HG02763 (cell line): Measurements from ENCODE around the gene LPXN.

ENCODE experiments used
- ATAC-seq: cut with Tn5 transposase; IDR thresholded peaks from one replicate; pipeline ENCODE4 v1.9.1; 2021; ENCODE audit warnings: mild to moderate bottlenecking, moderate library complexity; ENCODE audit not compliant: unreplicated experiment

LPXN gene

GRCh38 chr11:58525037-58525614 lies 50.5 kb downstream of the LPXN start:
- peak; percentile 83 for ATAC-seq

- ATAC-seq = peak; percentile 31
Observed at GRCh38 chr11:58524232-58525036, 51.2 kb downstream of the LPXN start.

GRCh38 chr11:58513747-58514367 lies 61.8 kb downstream of the LPXN start:
- ATAC-seq = no peak

- no peak for ATAC-seq
Observed at GRCh38 chr11:58511636-58512035, 64.0 kb downstream of the LPXN start.

GRCh38 chr11:58509748-58510147 lies 65.9 kb downstream of the LPXN start:
- no peak for ATAC-seq

GRCh38 chr11:58508814-58509213 lies 66.8 kb downstream of the LPXN start:
- no peak for ATAC-seq

- no peak for ATAC-seq
Observed at GRCh38 chr11:58508005-58508404, 67.7 kb downstream of the LPXN start, which contains the start of gene OR5B21. OR5B21 (minus strand) TSS chr11:58508105; CDS start chr11:58508105, 0 bp downstream.

GRCh38 chr11:58507355-58507754 lies 68.3 kb downstream of the LPXN start:
- no peak for ATAC-seq

- ATAC-seq = no peak
Observed at GRCh38 chr11:58506935-58507334, 68.7 kb downstream of the LPXN start.

GRCh38 chr11:58505849-58506248 lies 69.8 kb downstream of the LPXN start:
- ATAC-seq = no peak

- ATAC-seq = no peak
Observed at GRCh38 chr11:58504232-58504631, 71.4 kb downstream of the LPXN start.

- ATAC-seq = peak; percentile 94
Observed at GRCh38 chr11:58503361-58503856, 72.2 kb downstream of the LPXN start.

GRCh38 chr11:58502004-58502403 lies 73.7 kb downstream of the LPXN start:
- no peak for ATAC-seq

- ATAC-seq = no peak
Observed at GRCh38 chr11:58498464-58498863, 77.2 kb downstream of the LPXN start.

GRCh38 chr11:58497951-58498350 lies 77.7 kb downstream of the LPXN start:
- ATAC-seq = no peak

- no peak for ATAC-seq
Observed at GRCh38 chr11:58495906-58496305, 79.8 kb downstream of the LPXN start.

GRCh38 chr11:58494101-58494500 lies 81.6 kb downstream of the LPXN start:
- no peak for ATAC-seq

- no peak for ATAC-seq
Observed at GRCh38 chr11:58493676-58494075, 82.0 kb downstream of the LPXN start.

GRCh38 chr11:58490827-58491226 lies 84.8 kb downstream of the LPXN start:
- no peak for ATAC-seq

- no peak for ATAC-seq
Observed at GRCh38 chr11:58487170-58487569, 88.5 kb downstream of the LPXN start.

GRCh38 chr11:58485961-58486360 lies 89.7 kb downstream of the LPXN start:
- no peak for ATAC-seq
